Measurements from ENCODE around the gene BCAR3. TPM values are rescaled to one million over a fixed set of nuclear protein-coding genes. Genes with fewer than 3 reads are reported as not detected.
A peak's percentile ranks its signal among the peaks of the same experiment; 100 is the strongest.

BCAR3 gene
- total RNA-seq, 2 donors from 2014 or later, result 32.7 to 48.7 TPM

GRCh38 chr1:93666613-93667384, 14.8 kb downstream of the BCAR3 start:
- Histone ChIP-seq H3K9ac (ENCODE audit: extremely low read depth, low read length, poor library complexity, severe bottlenecking) (no peak overlapping the region), H3K4me3 (ENCODE audit: low read length) (no peak overlapping the region), H3K27ac (ENCODE audit: low read depth, low read length) (no peak overlapping the region), H3K9me3 (ENCODE audit: control insufficient read depth, low read length) (peaks cover 19% of the 10 kb centered on the region), H3K36me3 (ENCODE audit: control insufficient read depth, insufficient read depth, low read length) (peaks cover 76% of the 10 kb centered on the region), H3K4me1 (ENCODE audit: control insufficient read depth, insufficient read depth, low read length) (peaks cover 55% of the 10 kb centered on the region), H3K27me3 (ENCODE audit: control insufficient read depth, insufficient read depth, low read length, poor library complexity, severe bottlenecking) (no peaks in the 10 kb centered on the region)
- Mint-ChIP-seq H3K36me3 (ENCODE audit: low read depth) (peaks cover 65% of the 10 kb centered on the region), H3K4me1 (peaks cover 82% of the 10 kb centered on the region), H3K4me3 (no peak overlapping the region), H3K27me3 (ENCODE audit: insufficient read depth) (no peaks in the 10 kb centered on the region), H3K27ac (peak overlapping the region; percentile 91), H3K9me3 (peaks cover 2% of the 10 kb centered on the region)
- WGBS, 2 experiments (ENCODE audit: insufficient coverage in 1 of 2, insufficient read length in 1 of 2), result 87 to 97% methylated on average over 12 to 14 of the region's 14 CpGs
- DNase-seq, result peak; percentile 78
- TF ChIP-seq CTCF (conservative IDR thresholded peaks at IDR 0.05), result no peak

GRCh38 chr1:93665015-93665414, 16.6 kb downstream of the BCAR3 start:
- no peak for TF ChIP-seq CTCF (conservative IDR thresholded peaks at IDR 0.05)
- Mint-ChIP-seq H3K36me3 (ENCODE audit: low read depth) (peaks cover 67% of the 10 kb centered on the region), H3K4me1 (peaks cover 75% of the 10 kb centered on the region), H3K4me3 (no peak overlapping the region), H3K27me3 (ENCODE audit: insufficient read depth) (no peaks in the 10 kb centered on the region), H3K27ac (peak overlapping the region; percentile 71), H3K9me3 (peaks cover 2% of the 10 kb centered on the region)
- peak overlapping the region; percentile 11 for H3K4me3 ChIP-seq (ENCODE audit: low read length)
- H3K9me3 ChIP-seq (ENCODE audit: control insufficient read depth, low read length), result peaks cover 19% of the 10 kb centered on the region
- 74 to 88% methylated on average over 1 to 3 of the region's 3 CpGs for WGBS, 2 experiments (ENCODE audit: insufficient coverage in 1 of 2, insufficient read length in 1 of 2)
- H3K9ac ChIP-seq (ENCODE audit: extremely low read depth, low read length, poor library complexity, severe bottlenecking), result no peak overlapping the region
- H3K27ac ChIP-seq (ENCODE audit: low read depth, low read length), result no peak overlapping the region
- DNase-seq, result no peak
- H3K4me1 ChIP-seq (ENCODE audit: control insufficient read depth, insufficient read depth, low read length), result peaks cover 48% of the 10 kb centered on the region
- peaks cover 81% of the 10 kb centered on the region for H3K36me3 ChIP-seq (ENCODE audit: control insufficient read depth, insufficient read depth, low read length)
- H3K27me3 ChIP-seq (ENCODE audit: control insufficient read depth, insufficient read depth, low read length, poor library complexity, severe bottlenecking), result no peaks in the 10 kb centered on the region

- Mint-ChIP-seq H3K4me1 (peaks cover 64% of the 10 kb centered on the region), H3K27me3 (ENCODE audit: insufficient read depth) (no peaks in the 10 kb centered on the region), H3K27ac (peak overlapping the region; percentile 71), H3K9me3 (peaks cover 2% of the 10 kb centered on the region), H3K36me3 (ENCODE audit: low read depth) (peaks cover 70% of the 10 kb centered on the region), H3K4me3 (no peak overlapping the region)
- H3K4me3 ChIP-seq (ENCODE audit: low read length), result peak overlapping the region; percentile 68
- H3K4me1 ChIP-seq (ENCODE audit: control insufficient read depth, insufficient read depth, low read length), result peaks cover 41% of the 10 kb centered on the region
- H3K27ac ChIP-seq (ENCODE audit: low read depth, low read length), result no peak overlapping the region
- H3K9me3 ChIP-seq (ENCODE audit: control insufficient read depth, low read length), result peaks cover 19% of the 10 kb centered on the region
- DNase-seq, result no peak
- peaks cover 84% of the 10 kb centered on the region for H3K36me3 ChIP-seq (ENCODE audit: control insufficient read depth, insufficient read depth, low read length)
- no peak for TF ChIP-seq CTCF (conservative IDR thresholded peaks at IDR 0.05)
- WGBS, 2 experiments (ENCODE audit: insufficient coverage in 1 of 2, insufficient read length in 1 of 2), result 80% methylated on average over 1 to 2 of the region's 2 CpGs
- no peak overlapping the region for H3K9ac ChIP-seq (ENCODE audit: extremely low read depth, low read length, poor library complexity, severe bottlenecking)
- no peaks in the 10 kb centered on the region for H3K27me3 ChIP-seq (ENCODE audit: control insufficient read depth, insufficient read depth, low read length, poor library complexity, severe bottlenecking)
These were observed 18.4 kb downstream of the BCAR3 start for GRCh38 chr1:93663208-93663614.
